Measurements from ENCODE around the gene SHISA5.

- no peak for TF ChIP-seq CTCF (IDR thresholded peaks at IDR 0.05 in 4 of 5, conservative IDR thresholded peaks at IDR 0.05 in 1 of 5)
- no peak for TF ChIP-seq POLR2A (IDR thresholded peaks at IDR 0.05)
Observed at GRCh38 chr3:48544141-48544540, 40.2 kb upstream of the SHISA5 start.

All from gastrocnemius medialis (tissue), 4 donors.